Measurements from ENCODE around the gene USP54. TPM values are rescaled to one million over a fixed set of nuclear protein-coding genes. Genes with fewer than 3 reads are reported as not detected.

Gene USP54
- total RNA-seq, 4 donors from 2014 or later, result 109 to 168 (median 114) TPM

GRCh38 chr10:73494213-73494612 lies 96.9 kb downstream of the USP54 start:
- intact Hi-C loops (cut with DNase I; ENCODE audit: low total_unique reads), result no loop called here
- H3K27ac ChIP-seq, result peak overlapping the region; percentile 97 to 98 (median 98)
- no peak for DNase-seq
- no peak for TF ChIP-seq EP300 (IDR thresholded peaks at IDR 0.05; ENCODE audit: low read depth)
- in situ Hi-C loops (cut with MboI; ENCODE audit: low pct_ligation_motif_present in 1 of 4, low pct_unique_long_range_greater_than_20kb in 1 of 4, low sequenced_read_pairs in 3 of 4), result no loop called here
- 88 to 92% methylated on average over 15 of the region's 15 CpGs for whole genome bisulfite sequencing, 2 donors (ENCODE audit: low coverage in 1 of 2)
- H3K36me3 ChIP-seq, result no peaks in the 10 kb centered on the region
- no peaks in the 10 kb centered on the region for H3K9me3 ChIP-seq
- H3K4me3 ChIP-seq, result peak overlapping the region in 1 of 4 donors; percentile 88
- no peaks in the 10 kb centered on the region for H3K27me3 ChIP-seq
- H3K4me1 ChIP-seq, result peaks cover 17 to 47% (median 30%) of the 10 kb centered on the region in 4 donors

- peak overlapping the region in 3 of 4 donors; percentile 98 for H3K27ac ChIP-seq
- H3K4me1 ChIP-seq, result peaks cover 17 to 47% (median 30%) of the 10 kb centered on the region in 4 donors
- no peaks in the 10 kb centered on the region for H3K9me3 ChIP-seq
- WGBS, 2 donors (ENCODE audit: low coverage in 1 of 2), result 39 to 58% methylated on average over 2 of the region's 2 CpGs
- intact Hi-C loops (cut with DNase I; ENCODE audit: low total_unique reads) (no loop called here), in situ Hi-C loops (cut with MboI; ENCODE audit: low pct_ligation_motif_present in 1 of 4, low pct_unique_long_range_greater_than_20kb in 1 of 4, low sequenced_read_pairs in 3 of 4) (no loop called here)
- H3K36me3 ChIP-seq, result no peaks in the 10 kb centered on the region
- TF ChIP-seq POLR2A (IDR thresholded peaks at IDR 0.05) (no peak), EP300 (IDR thresholded peaks at IDR 0.05; ENCODE audit: low read depth) (no peak), POLR2AphosphoS5 (IDR thresholded peaks at IDR 0.05) (no peak), CTCF (IDR thresholded peaks at IDR 0.05) (no peak)
- DNase-seq, result no peak
- H3K4me3 ChIP-seq, result peak overlapping the region in 1 of 4 donors; percentile 88
- H3K27me3 ChIP-seq, result no peaks in the 10 kb centered on the region
Observed at GRCh38 chr10:73493781-73494180, 97.4 kb downstream of the USP54 start.

DNA sequence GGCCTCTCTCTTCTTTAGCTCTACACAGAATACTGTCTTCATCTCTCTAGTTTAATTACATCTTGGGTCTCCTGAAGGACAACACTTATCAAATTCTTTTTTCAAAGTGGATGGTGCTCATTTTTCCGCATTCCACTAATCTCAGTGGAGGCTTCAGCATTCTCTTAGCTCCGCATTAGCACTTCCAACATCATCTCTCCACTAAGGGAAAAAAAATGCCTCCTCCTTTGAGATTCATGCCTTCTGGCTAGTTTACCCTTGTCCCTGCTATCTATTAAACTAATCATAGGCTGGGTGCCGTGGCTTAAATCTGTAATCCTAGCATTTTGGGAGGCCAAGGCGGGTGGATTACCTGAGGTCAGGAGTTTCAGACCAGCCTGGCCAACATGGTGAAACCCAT lies 104.5 kb downstream of the USP54 start:
- peaks cover 0 to 8% (median 0%) of the 10 kb centered on the region in 4 donors for H3K4me1 ChIP-seq
- in situ Hi-C loops (cut with MboI; ENCODE audit: low pct_ligation_motif_present in 1 of 4, low pct_unique_long_range_greater_than_20kb in 1 of 4, low sequenced_read_pairs in 3 of 4), result no loop called here
- TF ChIP-seq POLR2AphosphoS5 (IDR thresholded peaks at IDR 0.05) (no peak), EP300 (IDR thresholded peaks at IDR 0.05; ENCODE audit: low read depth) (no peak), POLR2A (IDR thresholded peaks at IDR 0.05) (no peak), CTCF (IDR thresholded peaks at IDR 0.05) (no peak)
- intact Hi-C loops (cut with DNase I; ENCODE audit: low total_unique reads), result no loop called here
- H3K36me3 ChIP-seq, result no peaks in the 10 kb centered on the region
- 98 to 100% methylated on average over 3 to 4 of the region's 4 CpGs for WGBS, 2 donors (ENCODE audit: low coverage in 1 of 2)
- H3K9me3 ChIP-seq, result no peaks in the 10 kb centered on the region
- H3K27me3 ChIP-seq, result no peaks in the 10 kb centered on the region
- H3K4me3 ChIP-seq, result no peak overlapping the region
- H3K27ac ChIP-seq, result no peak overlapping the region
- DNase-seq, result no peak

GRCh38 chr10:73485320-73485719 lies 105.8 kb downstream of the USP54 start:
- Histone ChIP-seq H3K4me1 (peaks cover 0 to 3% (median 0%) of the 10 kb centered on the region in 4 donors), H3K27ac (no peak overlapping the region), H3K36me3 (no peaks in the 10 kb centered on the region), H3K4me3 (no peak overlapping the region), H3K9me3 (no peaks in the 10 kb centered on the region), H3K27me3 (no peaks in the 10 kb centered on the region)
- intact Hi-C loops (cut with DNase I; ENCODE audit: low total_unique reads), result no loop called here
- TF ChIP-seq POLR2AphosphoS5 (IDR thresholded peaks at IDR 0.05), result no peak
- no peak for TF ChIP-seq EP300 (IDR thresholded peaks at IDR 0.05; ENCODE audit: low read depth)
- no peak for TF ChIP-seq POLR2A (IDR thresholded peaks at IDR 0.05)
- DNase-seq, result no peak
- WGBS, 2 donors (ENCODE audit: low coverage in 1 of 2), result 73 to 74% methylated on average over 1 of the region's 1 CpG
- in situ Hi-C loops (cut with MboI; ENCODE audit: low pct_ligation_motif_present in 1 of 4, low pct_unique_long_range_greater_than_20kb in 1 of 4, low sequenced_read_pairs in 3 of 4), result no loop called here

DNA sequence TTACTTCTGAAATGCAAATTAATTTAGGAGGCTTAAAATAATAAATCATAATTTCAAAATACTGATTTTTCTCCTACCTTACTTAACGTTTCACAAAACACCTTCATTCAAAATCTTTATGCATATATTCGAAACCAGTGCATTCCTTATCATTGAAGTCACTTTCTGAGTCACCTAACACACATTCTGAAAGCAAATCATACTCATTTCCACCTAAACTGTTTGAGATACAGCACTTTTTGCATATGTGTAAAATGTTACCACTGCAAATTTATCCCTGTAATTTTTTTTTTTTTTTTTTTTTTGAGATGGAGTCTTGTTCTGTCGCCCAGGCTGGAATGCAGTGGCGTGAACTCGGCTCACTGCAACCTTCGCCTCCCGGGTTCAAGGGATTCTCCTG lies 111.0 kb downstream of the USP54 start:
- 79 to 83% methylated on average over 5 to 7 of the region's 7 CpGs for WGBS, 2 donors (ENCODE audit: low coverage in 1 of 2)
- no peak for TF ChIP-seq POLR2AphosphoS5 (IDR thresholded peaks at IDR 0.05)
- Histone ChIP-seq H3K27ac (no peak overlapping the region), H3K27me3 (no peaks in the 10 kb centered on the region), H3K9me3 (no peaks in the 10 kb centered on the region), H3K36me3 (peaks cover 0 to 33% (median 14%) of the 10 kb centered on the region in 4 donors), H3K4me1 (no peaks in the 10 kb centered on the region), H3K4me3 (no peak overlapping the region)
- no peak for DNase-seq
- intact Hi-C loops (cut with DNase I; ENCODE audit: low total_unique reads) (no loop called here), in situ Hi-C loops (cut with MboI; ENCODE audit: low pct_ligation_motif_present in 1 of 4, low pct_unique_long_range_greater_than_20kb in 1 of 4, low sequenced_read_pairs in 3 of 4) (no loop called here)

DNA sequence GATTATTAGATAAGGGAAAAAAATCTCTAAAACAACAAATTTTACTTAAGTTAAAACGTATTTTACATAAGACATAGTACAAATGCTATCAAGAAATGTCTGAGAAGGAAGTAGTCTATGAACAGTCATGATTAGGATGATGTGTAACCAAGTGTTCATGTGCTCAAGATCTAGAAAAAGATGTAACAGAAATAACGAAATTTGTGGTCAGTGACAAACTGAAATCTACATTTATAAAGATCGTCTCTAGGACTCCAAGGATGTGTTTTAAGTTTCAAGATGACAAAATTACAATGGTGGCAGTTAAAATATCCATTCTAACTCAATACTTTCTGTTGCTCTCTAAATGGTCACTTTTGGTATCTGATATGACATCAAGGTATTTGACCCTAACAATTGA lies 112.5 kb downstream of the USP54 start:
- DNase-seq, result no peak
- peaks cover 0 to 45% (median 21%) of the 10 kb centered on the region in 4 donors for H3K36me3 ChIP-seq
- no peaks in the 10 kb centered on the region for H3K9me3 ChIP-seq
- WGBS, 2 donors (ENCODE audit: low coverage in 1 of 2), result 68 to 76% methylated on average over 3 of the region's 3 CpGs
- no peak overlapping the region for H3K4me3 ChIP-seq
- H3K4me1 ChIP-seq, result no peaks in the 10 kb centered on the region
- H3K27ac ChIP-seq, result no peak overlapping the region
- intact Hi-C loops (cut with DNase I; ENCODE audit: low total_unique reads), result no loop called here
- TF ChIP-seq POLR2A (IDR thresholded peaks at IDR 0.05), result no peak
- no peak for TF ChIP-seq EP300 (IDR thresholded peaks at IDR 0.05; ENCODE audit: low read depth)
- no peak for TF ChIP-seq POLR2AphosphoS5 (IDR thresholded peaks at IDR 0.05)
- H3K27me3 ChIP-seq, result no peaks in the 10 kb centered on the region
- in situ Hi-C loops (cut with MboI; ENCODE audit: low pct_ligation_motif_present in 1 of 4, low pct_unique_long_range_greater_than_20kb in 1 of 4, low sequenced_read_pairs in 3 of 4), result no loop called here
